Nephron progenitor cell (in vitro differentiated cells): Measurements from ENCODE around the gene NPAS3.

Experiments
- DNase-seq: peaks from one replicate; pipeline ENCODE4 v3.0.0; 2021
- H3K27ac Mint-ChIP-seq: 2 replicates; pipeline ENCODE4 v1.8.0; 2021; ENCODE audit warnings: mild to moderate bottlenecking, moderate library complexity, mixed read lengths
- H3K27me3 Mint-ChIP-seq: 2 replicates; pipeline ENCODE4 v1.8.0; 2021; ENCODE audit warnings: mild to moderate bottlenecking, low read depth, mixed read lengths; ENCODE audit not compliant: poor library complexity
- H3K36me3 Mint-ChIP-seq: 2 replicates; pipeline ENCODE4 v1.8.0; 2021; ENCODE audit warnings: low read depth, mixed read lengths
- H3K4me1 Mint-ChIP-seq: 2 replicates; pipeline ENCODE4 v1.8.0; 2021; ENCODE audit warnings: mixed read lengths
- H3K4me3 Mint-ChIP-seq: 2 replicates; pipeline ENCODE4 v1.8.0; 2021; ENCODE audit warnings: mild to moderate bottlenecking, moderate library complexity, mixed read lengths
- H3K9me3 Mint-ChIP-seq: 2 replicates; pipeline ENCODE4 v1.8.0; 2021; ENCODE audit warnings: mild to moderate bottlenecking, moderate library complexity, mixed read lengths
- TF ChIP-seq, protein P1 (sequence below): fragments of 200-600 bp; sonication (generic); IDR thresholded peaks from 2 replicates; pipeline ENCODE4 v1.5.0; 2021; ENCODE audit warnings: antibody characterized with exemption

NPAS3 gene

DNA sequence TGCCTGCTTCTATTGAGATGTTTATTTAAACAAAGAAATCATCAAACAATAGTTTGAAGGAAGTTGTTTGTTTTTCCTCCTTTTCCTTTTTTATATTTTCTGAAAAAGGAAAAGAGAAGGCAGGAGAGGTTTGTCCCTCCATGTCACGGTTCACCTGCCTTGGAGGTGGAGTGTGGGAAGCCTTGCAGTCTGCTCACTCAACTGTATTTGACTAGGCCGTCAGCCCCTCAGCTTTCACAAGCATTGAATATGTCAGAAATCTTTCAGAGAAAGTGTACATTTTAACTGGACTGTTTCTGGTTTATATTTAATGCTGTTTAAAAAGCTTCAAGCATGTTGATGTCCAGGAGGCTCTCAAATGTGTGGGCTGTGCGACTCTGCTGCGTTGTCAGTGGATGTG lies 370.4 kb downstream of the NPAS3 start:
- peak; percentile 12 for DNase-seq
- Mint-ChIP-seq H3K36me3 (no peaks in the 10 kb centered on the region), H3K27ac (peak overlapping the region; percentile 77), H3K4me3 (no peak overlapping the region), H3K4me1 (peaks cover 27% of the 10 kb centered on the region), H3K27me3 (no peaks in the 10 kb centered on the region), H3K9me3 (no peaks in the 10 kb centered on the region)
- TF ChIP-seq, protein P1, sequence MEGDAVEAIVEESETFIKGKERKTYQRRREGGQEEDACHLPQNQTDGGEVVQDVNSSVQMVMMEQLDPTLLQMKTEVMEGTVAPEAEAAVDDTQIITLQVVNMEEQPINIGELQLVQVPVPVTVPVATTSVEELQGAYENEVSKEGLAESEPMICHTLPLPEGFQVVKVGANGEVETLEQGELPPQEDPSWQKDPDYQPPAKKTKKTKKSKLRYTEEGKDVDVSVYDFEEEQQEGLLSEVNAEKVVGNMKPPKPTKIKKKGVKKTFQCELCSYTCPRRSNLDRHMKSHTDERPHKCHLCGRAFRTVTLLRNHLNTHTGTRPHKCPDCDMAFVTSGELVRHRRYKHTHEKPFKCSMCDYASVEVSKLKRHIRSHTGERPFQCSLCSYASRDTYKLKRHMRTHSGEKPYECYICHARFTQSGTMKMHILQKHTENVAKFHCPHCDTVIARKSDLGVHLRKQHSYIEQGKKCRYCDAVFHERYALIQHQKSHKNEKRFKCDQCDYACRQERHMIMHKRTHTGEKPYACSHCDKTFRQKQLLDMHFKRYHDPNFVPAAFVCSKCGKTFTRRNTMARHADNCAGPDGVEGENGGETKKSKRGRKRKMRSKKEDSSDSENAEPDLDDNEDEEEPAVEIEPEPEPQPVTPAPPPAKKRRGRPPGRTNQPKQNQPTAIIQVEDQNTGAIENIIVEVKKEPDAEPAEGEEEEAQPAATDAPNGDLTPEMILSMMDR, result no peak

DNA sequence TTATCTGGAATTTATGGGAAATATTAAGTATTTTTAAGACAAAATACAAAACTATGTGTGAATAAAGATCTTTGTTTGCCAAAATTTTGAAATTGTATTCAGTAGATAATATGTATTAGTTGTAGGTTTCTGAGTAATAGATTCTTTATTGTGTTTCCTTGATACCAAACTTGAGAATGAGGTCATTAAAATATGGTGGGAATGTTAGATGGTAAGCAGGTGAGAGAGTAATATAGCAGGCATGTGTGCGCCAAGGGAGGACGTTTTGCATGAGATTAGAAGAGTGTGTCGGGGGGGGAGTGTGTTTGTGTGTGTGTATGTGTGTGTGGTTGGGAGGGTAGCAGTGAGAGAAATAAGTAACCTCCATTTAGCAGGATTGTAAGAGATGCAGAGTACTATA lies 376.5 kb downstream of the NPAS3 start:
- Mint-ChIP-seq H3K4me1 (peaks cover under 1% of the 10 kb centered on the region), H3K4me3 (no peak overlapping the region), H3K36me3 (no peaks in the 10 kb centered on the region), H3K27ac (no peak overlapping the region), H3K27me3 (peaks cover 3% of the 10 kb centered on the region), H3K9me3 (no peaks in the 10 kb centered on the region)
- DNase-seq, result no peak
- TF ChIP-seq, protein P1, result no peak

GRCh38 chr14:33315721-33316120 lies 377.0 kb downstream of the NPAS3 start:
- H3K27ac Mint-ChIP-seq, result no peak overlapping the region
- TF ChIP-seq, protein P1, result no peak
- H3K27me3 Mint-ChIP-seq, result peaks cover 3% of the 10 kb centered on the region
- H3K4me1 Mint-ChIP-seq, result no peaks in the 10 kb centered on the region
- no peak overlapping the region for H3K4me3 Mint-ChIP-seq
- no peak for DNase-seq
- H3K36me3 Mint-ChIP-seq, result no peaks in the 10 kb centered on the region
- H3K9me3 Mint-ChIP-seq, result no peaks in the 10 kb centered on the region

GRCh38 chr14:33317675-33318074 lies 379.0 kb downstream of the NPAS3 start:
- H3K27me3 Mint-ChIP-seq, result peaks cover 3% of the 10 kb centered on the region
- no peaks in the 10 kb centered on the region for H3K36me3 Mint-ChIP-seq
- H3K4me3 Mint-ChIP-seq, result no peak overlapping the region
- H3K4me1 Mint-ChIP-seq, result no peaks in the 10 kb centered on the region
- DNase-seq, result no peak
- TF ChIP-seq, protein P1, result no peak
- no peaks in the 10 kb centered on the region for H3K9me3 Mint-ChIP-seq
- H3K27ac Mint-ChIP-seq, result no peak overlapping the region

- DNase-seq, result no peak
- H3K4me1 Mint-ChIP-seq, result no peaks in the 10 kb centered on the region
- H3K4me3 Mint-ChIP-seq, result no peak overlapping the region
- TF ChIP-seq, protein P1, result no peak
- no peaks in the 10 kb centered on the region for H3K9me3 Mint-ChIP-seq
- H3K27ac Mint-ChIP-seq, result no peak overlapping the region
- H3K36me3 Mint-ChIP-seq, result no peaks in the 10 kb centered on the region
- H3K27me3 Mint-ChIP-seq, result peaks cover under 1% of the 10 kb centered on the region
Measured at GRCh38 chr14:33323979-33324378, 385.3 kb downstream of the NPAS3 start.

DNA sequence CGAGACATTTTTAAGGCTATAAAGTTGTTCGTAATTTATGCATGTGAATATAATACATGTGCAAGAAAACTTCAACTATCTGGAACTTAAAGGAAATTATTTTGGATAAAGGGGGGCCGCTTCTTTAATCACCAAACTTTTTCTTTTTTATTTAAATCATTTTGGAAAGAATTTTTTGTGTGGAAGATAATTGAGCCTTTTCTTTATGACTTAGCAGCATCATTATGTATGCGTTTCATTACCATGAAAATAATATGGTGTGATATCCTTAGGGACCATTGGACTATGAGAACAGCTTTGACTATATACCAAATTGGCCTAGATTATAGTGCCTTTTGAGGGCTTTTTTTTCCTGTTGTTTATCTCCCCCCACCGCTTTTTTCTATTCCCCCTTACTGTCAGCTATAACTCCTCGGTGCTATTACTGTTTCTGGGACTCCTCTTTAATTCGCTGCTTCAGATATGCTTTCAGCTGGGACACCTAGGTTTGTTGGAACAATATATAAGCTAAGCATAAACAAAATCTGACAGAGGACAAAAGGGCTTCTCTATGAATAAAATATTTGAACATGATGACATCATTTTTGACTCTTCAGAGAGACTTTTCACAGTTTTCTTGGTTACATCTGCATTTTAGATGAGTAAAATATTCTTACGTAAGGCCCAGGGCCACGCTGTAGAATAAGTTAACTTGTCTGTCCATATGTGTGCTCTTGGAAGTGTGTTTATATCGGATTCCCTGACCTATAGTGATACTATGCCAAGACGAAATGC lies 392.7 kb downstream of the NPAS3 start:
- Mint-ChIP-seq H3K9me3 (peaks cover 9% of the 10 kb centered on the region), H3K36me3 (peaks cover under 1% of the 10 kb centered on the region), H3K27ac (no peak overlapping the region), H3K27me3 (no peaks in the 10 kb centered on the region), H3K4me1 (peaks cover 11% of the 10 kb centered on the region), H3K4me3 (no peak overlapping the region)
- TF ChIP-seq, protein P1, result no peak
- DNase-seq, result no peak
